ENCODE results near the gene HOXC5.

HOXC5 gene

DNA sequence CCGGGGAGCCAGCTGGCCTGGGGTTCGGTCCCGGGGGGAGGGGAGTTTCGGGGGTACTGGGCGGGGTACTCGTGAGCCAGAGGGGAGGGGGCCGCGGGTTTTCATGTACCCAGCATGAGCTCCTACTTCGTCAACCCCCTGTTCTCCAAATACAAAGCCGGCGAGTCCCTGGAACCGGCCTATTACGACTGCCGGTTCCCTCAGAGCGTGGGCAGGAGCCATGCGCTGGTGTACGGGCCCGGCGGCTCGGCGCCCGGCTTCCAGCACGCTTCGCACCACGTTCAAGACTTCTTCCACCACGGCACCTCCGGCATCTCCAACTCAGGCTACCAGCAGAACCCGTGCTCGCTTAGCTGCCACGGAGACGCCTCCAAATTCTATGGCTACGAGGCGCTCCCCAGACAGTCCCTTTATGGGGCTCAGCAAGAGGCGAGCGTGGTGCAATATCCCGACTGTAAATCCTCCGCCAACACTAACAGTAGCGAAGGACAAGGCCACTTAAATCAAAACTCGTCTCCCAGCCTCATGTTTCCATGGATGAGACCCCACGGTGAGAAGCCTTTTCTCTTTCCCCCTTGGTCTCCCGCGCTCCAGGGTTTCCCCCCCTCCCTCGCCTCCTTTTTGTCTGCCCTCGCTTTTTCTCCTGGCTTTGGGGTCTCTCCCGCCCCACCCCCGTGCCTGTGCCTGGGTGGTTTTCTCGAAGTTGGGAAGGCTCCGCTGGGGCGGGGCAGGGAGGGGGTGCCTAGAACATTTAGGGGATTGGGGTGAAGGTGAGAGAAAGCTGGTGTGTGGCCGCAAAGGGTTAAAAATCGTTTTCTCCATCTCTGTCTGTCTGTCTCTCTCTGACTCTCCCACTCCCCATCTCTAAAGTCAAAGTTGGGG lies 23.4 kb upstream of the HOXC5 start:
- DNase-seq = peak; percentile 49

DNA sequence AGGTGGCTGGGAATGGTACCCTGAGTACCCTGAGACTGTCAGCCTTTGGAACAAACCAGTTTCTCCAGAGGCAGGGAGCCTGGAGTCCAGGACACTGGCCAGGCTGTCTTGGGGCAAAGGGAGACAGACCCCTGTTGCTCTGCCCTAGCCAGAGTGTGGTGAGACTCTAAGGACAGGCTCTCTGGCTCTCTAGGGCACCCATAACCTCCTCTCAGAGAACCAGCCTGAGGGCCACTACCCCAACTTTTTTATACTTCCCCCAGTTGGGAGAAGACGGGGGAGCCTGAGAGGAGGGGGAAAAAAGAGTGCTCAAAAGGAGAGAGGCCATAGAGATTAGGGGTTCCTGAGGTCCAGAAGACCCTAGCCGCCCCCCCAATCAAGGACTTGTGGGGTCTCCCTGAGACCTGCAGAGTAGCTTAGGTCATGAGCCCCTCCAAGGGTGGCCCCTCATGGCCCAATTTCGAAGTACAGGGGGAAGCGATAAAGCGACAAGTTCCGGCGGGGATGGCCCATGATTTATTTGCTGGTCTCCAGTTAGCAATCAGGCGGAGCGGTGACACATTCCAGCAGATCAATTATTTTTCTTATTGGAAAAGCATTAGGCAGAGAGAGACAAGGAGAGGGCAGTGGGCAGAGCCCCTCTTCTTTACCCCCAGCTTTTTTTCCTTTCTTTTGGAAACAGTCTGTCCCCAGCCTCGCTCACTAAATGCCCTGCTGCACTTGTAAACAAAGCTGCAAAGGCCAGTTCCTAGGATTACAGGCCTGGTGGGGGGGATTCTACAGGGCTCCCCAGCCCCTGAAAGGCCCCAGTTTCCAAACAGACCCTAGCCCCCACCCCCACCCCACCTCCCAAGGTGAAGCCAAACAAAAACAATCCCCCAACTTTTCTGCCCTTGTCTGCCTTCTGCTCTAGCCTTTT lies 22.5 kb upstream of the HOXC5 start:
- no peak for DNase-seq

DNA sequence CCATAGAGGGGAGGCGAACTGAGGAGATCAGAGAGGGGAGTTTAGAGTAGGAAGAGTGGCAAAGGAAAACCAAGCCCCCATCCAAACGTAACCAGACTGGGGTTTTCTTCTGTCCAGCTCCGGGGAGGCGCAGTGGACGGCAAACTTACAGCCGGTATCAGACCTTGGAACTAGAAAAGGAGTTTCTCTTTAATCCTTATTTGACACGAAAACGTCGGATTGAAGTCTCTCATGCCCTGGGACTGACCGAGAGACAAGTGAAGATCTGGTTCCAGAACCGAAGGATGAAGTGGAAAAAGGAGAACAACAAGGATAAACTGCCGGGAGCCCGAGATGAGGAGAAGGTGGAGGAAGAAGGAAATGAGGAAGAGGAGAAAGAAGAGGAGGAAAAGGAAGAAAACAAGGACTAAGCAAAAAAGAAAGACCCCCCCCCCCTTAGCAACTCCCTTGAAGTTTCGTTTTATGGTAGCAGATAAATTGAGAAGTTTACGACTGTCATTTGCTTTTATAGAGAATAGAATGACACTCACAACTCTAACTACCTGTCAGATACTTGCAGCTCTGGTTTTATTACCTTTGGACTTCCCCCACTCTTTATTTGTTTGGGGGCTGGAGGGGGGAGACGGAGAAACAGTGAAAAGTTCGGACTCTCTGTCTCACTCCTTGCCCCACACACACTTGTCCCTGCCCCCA lies 21.7 kb upstream of the HOXC5 start:
- no peak for DNase-seq

DNA sequence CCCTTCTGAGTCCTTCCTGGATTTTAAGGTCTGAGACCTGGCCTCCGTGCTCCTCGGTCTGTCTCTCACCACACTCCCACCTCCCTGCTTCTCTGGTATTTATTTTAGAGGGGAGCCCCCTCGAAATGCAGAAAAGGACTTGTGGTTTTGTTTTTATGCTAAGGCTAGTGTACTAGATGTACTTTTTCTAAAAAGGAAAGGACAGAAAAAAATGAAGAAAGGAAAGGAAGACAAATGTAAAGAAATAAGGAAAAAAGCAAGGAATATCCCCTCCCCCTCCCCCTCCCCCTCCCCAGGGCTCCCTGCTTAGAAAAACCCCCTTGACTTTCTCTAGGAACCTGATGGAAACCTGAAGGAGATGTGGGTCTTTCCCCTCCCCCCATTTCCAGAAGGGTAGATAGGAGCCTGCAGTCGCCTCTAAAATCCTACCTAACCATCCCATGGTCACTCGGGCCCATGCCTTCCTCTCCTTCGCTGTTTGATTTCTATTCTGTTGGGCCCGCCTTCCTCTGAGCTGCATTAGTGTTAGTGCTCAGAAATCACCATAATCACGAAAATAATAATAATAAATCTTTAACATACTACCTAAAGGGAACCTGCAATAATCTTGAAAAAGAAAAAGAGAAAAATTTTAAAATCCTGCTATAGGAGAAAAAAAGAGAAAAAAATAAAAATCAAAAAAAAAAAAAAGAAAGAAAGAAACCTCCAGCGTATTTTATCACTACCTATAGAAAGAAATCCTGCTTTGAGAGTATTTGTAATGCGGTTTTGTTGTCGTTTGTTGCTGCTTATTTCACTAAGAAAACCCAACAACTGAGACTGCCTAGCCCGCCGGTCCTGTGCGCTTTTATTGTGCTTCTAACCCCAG lies 21.0 kb upstream of the HOXC5 start:
- no peak for DNase-seq

DNA sequence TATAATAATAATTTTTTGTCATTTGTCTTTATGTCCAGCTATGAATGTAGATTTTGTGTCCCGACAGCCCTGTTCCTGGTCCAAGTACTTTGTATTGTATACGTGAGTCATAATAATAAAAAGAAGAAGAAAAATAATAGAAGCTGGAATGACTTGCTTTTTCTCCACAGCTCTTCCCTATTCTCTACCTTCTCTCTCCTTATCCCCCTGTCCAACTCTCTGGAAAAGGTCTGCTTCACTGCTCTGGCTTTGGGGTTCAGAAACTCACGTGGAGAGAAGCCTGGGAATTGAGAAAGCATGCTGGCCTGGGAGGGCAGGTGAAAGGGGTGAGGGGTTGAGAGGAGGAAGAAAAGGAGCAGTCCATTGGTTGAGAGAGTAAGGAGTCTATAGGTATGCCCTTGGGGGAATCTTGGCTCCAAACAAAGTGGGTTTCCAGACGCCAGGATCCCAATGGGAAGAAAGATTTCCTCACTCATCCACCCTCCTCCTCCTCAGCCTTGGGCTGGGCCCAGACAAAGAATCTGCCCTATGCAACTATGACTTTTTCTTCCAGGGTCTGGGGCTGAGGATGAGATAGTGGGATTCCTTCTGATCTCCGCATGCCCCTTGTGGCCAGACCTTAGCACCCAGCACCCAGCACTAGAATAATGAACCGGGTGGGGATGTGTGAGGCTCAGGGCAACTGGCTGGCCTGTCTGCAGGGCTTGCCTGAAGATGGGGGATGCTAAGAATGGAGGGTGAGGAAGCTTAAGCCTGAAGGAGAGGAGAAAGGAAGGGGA lies 20.0 kb upstream of the HOXC5 start:
- DNase-seq = no peak

DNA sequence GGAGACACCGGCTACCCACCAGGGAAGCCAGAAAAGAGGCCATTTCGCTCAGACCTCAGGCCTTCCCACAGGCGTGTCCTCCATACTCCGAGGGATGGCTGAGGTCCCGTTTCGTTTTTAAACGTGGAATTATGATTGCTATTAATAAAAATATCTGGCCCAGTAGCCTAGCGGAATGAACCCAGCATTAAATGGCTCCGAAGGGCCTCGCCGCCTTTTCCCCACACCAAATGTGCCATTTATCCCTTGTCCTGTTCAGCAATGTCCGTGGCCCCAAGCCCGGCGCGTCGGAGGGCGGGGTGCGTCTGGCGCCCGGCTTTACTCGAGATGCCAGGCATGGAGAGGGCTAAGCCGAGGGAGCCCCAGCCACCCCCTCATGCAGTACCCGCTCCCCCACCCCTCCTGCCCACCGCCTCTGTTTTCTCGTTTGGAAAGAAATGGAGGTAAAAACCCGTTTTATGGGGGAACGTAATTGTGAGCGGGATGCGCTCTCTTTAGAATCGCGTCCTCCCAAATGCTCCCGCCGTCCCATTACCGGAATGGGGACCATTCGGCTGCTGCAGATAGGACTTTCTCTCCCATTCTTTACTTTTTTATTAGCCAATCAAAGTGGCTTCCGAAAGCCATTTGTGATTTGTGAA lies 18.4 kb upstream of the HOXC5 start:
- no peak for DNase-seq

DNA sequence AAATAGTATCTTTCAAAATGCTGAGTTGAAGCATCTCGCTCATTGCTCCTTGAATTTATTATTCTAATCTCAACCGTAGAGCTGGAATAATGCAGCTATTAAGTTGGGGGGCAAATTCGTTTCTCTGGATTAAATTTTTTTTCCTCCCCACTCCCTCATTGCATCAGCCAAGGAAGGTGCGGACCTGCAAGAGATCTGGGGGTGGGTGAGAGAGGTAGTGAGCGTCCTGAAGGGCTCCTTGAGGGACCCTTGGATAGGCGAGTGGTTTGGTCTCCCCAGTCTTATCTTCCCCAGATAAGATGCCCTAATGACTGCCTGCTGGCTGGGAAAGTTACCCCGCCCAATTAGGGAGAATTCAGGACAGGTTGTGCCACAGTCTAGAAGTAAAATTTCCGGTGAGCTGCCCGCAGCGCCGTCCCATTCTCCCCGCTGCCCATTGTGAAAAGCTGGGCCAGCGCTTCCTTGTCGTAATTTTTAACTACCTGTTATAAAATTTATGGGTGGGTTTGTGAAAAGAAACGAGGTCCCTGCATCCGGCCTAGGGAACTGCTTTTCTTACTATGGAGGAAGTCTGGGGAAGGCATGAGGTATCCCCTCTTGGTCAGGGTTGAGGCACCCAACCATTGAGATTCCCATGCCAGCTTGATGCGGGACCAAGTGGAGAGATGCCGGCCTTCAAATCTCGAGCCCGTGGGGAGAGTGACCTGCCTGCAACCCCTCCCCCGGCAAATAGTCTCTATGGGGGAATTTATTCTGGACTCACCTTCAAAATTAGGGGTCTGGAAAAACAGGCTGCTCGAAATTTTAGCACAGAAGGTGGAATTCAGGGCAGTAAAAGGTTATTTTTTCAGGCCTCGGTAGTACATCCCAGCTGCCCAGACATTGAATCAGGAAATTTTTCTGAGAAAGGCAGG lies 17.6 kb upstream of the HOXC5 start:
- DNase-seq = no peak

DNA sequence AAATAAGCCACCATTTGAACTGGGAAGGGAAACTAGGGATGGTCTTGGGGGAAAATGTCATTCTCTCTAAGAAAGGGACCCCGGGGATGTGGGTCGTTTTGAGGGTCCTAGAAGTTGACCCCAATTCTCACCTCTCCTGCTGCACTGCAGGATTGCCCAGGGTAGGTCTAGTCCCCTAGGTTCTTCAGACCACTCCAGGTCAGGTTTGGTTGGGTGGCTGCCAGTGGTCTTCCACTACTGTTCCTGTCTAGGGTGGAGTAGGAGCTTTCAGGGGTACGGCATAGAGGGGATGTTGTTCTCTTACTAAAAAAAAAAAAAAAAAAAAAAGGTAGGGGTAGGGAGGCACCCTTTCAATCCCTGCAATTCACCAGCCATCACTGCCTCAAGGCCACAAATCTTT lies 16.8 kb upstream of the HOXC5 start:
- no peak for DNase-seq

DNA sequence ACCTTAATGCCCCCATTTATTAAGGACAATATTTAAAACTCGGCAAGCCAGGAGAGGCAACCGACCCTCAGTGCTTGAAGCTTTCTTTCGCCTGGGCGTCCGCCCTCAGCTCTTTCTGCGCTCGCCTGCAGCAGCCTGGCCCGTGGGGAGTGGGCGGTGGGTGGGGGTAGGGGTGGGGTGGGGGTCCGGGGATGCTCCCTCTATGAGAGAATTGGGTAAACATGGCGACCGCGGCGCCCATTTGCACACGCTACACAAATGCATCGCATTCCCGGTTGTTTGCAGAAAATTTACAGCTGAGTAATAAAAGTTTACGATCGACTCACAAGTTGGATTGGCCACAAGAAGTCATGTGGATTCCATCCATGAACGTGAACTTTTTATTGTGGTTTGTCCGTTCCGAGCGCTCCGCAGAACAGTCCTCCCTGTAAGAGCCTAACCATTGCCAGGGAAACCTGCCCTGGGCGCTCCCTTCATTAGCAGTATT lies 16.3 kb upstream of the HOXC5 start:
- peak; percentile 88 for DNase-seq

DNA sequence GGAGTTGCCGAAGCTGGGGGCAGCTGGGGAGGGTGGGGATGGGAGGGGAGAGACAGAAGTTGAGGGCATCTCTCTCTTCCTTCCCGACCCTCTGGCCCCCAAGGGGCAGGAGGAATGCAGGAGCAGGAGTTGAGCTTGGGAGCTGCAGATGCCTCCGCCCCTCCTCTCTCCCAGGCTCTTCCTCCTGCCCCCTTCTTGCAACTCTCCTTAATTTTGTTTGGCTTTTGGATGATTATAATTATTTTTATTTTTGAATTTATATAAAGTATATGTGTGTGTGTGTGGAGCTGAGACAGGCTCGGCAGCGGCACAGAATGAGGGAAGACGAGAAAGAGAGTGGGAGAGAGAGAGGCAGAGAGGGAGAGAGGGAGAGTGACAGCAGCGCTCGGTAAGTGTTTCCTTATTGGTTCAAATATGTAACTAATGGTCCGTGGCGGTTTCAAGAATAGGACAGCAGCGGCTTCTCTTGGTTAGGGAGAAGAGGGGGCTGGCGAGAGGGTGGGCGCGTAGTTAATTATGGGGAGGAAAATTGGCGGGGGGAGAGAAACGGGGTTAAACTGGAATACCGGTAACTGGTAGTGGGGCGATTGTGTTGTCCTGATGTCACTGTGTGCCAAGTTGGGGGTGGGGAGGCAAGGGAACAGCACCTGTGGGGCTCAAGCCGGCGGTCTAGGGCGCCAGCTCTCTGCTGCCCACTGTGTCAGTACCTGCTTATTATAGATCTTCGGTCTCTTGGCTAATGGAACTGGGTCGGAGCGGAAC lies 15.6 kb upstream of the HOXC5 start:
- peak; percentile 59 for DNase-seq

DNA sequence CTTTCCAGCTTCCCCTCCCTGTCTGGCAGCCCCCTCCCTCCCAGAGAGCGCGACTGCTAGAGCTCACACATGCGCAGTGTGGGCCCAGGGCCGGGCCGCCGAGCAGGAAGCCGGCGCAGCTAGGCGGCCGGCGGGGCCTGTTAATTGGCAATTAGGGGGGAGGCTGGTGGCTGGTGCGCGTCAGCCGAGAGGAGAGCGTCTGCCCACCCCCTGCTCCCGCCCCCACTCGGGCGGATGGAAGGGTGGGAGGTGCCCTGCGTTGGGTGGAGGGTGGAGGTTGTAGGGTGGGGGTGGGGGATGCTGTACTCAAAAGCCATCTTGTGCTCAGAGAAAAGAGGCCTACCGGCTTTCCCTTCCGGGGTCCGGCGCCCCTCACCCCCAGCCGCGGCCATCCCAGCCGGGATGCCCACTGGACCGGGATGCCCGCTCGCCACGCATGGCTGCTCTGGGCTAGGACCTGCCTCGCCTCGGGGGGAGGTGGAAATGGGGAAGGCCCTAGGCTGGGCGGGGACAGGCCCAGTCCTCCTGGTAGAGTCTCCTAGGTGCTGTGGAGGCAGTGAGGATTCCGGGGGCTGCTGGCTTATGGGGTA lies 14.9 kb upstream of the HOXC5 start:
- DNase-seq = peak; percentile 92

DNA sequence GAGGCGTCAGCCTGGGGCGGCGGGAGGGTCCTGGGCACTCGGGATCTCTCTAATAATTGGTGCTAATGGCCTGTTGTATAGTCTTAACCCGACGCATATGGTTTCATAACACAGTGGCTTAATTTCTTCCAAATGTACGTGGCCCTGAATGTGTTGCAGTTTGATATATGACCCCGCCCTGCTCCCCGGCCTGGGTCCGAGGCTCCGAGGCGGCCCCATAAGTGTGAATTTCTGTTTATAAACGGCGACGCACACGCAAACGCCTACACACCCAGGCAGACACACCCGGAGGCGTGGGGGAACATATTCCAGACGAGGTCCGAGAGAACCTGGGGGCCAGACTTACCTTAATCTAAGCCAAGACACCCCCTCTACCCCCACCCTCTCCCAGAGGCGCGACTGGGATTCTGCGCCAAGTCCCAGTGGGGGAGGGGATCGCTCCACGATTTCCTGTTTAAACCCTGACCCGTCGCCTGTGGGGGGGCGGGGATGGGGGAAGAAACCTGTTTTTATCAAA lies 14.3 kb upstream of the HOXC5 start:
- DNase-seq = no peak

DNA sequence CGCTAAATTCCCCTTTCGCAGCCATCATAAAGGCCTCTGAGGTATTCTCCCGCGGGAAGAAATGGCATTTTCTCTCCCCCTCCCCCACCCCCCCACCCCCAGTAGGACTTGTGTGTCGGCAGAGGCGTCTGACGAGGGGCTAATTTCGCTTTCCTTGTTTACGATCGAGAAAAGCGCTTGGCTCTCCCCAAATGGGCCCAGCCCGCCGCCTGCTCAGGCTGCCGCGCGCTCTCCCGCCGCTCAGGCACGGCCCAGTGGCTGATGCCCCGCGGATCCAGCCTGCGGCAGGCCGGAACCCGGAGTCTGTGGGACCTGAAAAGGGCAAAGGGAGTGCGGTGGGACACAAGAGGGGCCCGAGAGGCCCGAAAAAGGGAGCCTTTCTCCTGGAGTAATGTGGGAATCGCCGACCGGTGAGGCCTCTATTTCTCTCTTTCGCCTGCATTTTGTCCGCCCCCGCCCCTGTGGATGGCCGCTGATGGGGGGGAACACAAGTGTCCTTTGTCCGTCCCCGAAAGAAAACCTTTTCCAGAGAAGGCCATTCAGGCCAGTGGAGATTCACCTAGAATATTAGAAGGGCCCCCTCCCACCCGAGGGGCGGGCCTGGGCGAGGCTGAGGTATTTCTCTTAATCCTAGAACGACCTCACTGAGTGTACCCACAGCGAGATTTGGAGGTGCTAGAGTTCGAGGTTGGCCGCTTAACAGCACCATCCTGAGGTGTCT lies 13.6 kb upstream of the HOXC5 start:
- no peak for DNase-seq

DNA sequence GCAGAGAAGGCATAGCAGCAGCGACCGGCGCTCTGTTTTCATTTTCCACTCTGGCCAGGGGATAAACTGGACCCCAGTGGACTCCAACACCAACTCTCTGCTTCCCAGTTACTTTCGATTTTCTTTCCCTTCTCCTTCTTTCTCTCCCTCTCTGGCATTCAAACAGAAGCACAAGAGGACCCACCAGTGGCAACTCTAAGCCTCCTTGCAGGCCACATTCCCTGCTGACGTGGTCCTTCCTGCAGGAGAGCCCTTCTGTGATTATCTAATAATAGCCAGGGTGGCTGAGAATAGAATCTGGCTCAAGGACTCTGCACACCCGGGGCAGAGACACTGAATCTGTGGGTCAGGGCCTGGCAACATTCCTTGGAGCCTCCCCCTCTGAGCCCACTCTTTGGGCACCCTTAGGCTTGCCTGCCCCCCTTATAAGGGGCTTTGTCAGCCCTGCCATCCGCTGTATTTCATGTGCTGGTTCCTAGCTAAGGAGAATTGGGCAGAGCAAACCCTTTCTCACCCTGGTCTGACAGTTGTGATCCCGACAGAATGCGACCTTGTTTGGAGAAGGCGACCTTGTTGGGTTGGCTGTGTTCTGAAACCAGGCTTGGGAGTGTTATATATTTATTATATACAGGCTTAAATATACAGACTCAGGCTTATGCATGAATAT lies 12.8 kb upstream of the HOXC5 start:
- peak; percentile 38 for DNase-seq

DNA sequence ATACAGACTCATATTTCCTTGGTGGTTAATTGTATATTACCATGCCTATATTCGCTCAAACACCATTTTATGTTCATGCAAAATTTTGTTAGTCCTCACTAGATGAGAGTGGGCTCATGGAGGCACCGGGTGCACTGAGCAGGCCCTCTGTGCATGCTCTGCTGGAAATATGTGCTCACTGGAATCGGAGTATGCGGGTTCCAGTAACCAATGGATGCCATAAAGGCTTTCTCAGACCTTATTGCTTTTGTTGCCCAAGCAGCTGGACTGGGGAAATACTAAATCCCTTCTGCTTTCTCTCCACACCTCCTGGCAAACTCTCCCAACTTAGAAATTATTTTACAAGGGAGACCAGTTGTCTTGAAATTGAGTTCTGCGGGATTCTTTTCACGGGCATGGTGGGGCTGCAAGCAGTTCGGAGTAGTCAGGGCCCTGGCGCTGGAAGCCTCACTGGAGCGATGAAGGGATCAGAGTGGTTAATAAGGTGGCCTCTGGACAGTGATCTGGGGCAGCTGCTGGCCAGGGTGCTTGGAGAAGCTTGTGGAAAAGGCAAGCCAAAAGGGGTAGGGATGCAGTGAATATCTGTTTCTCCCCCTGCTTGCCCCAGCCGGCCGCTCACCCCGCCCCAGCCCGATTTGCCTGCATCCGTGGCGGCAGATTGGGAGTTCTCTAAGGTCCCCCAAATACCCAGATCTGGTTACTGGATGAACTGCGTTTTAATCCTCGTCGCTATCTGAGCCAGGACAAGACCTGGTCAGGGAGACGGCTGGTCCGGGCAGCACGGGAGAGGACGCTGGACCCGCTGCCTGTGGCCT lies 12.1 kb upstream of the HOXC5 start:
- no peak for DNase-seq

DNA sequence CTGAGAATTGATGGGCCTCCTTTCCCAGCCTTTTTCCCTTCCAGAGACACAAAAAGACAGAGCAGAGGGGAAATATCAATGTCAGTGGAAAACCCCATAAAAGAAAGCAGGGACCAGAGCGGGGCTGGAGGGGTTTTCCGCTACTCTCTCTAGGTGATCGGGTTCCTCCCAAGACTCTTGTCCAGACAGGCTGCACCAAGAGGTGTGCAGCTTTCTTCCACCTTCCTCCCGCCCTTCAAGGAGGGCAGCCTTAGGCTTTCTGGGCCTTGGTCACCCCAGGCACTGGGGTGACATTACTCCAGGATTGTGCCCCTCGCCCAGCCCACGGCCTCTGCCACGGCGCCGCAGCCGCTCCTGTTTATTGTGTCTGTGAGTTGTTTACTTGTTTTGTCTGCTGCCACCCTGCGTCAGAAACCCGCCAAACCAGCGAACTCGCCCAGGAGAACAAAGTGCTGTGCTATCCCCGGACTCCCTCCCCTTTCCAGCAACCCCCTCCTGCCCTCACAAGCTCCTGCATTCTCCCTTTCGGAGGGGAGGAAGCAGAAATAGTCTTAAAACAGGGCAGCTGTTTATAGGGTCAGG lies 11.3 kb upstream of the HOXC5 start:
- no peak for DNase-seq

Data from EL (cell line).